Right renal cortex interstitium (tissue), 3 donors: ENCODE measurements around the gene SLC7A5. TPM values are rescaled to one million over a fixed set of nuclear protein-coding genes. Genes with fewer than 3 reads are reported as not detected.
"Not testable (repeated sequence)": the region's sequence is repeated elsewhere in the genome, so short reads cannot be mapped to it uniquely, and the experiment has no call there.

Experiments
- DNase-seq, 3 donors: peaks; one replicate each; pipeline ENCODE4 v3.0.0-alpha.2; 2013; ENCODE audit warnings: low read depth in 3 of 3, low spot score in 2 of 3
- polyA plus RNA-seq, 3 donors: library from polyadenylated mRNA; unstranded; fragments of 120-200 nt; gene quantifications; one replicate each; pipeline ENCODE4 v1.2.1, GENCODE V29; 2013; ENCODE audit not compliant: insufficient read length in 3 of 3

SLC7A5 gene
- polyA plus RNA-seq, 3 donors = 2.8 to 4.3 (median 4.1) TPM

- DNase-seq = not testable (repeated sequence)
Measured at GRCh38 chr16:87889762-87890161, 20.5 kb upstream of the SLC7A5 start.

GRCh38 chr16:87888346-87888745 is 19.0 kb upstream of the SLC7A5 start:
- DNase-seq = not testable (repeated sequence)

- DNase-seq = not testable (repeated sequence)
Measured at GRCh38 chr16:87887931-87888330, 18.6 kb upstream of the SLC7A5 start.

GRCh38 chr16:87885371-87885967 is 16.2 kb upstream of the SLC7A5 start:
- DNase-seq = not testable (repeated sequence)

GRCh38 chr16:87882436-87883019 is 13.2 kb upstream of the SLC7A5 start:
- no peak for DNase-seq

GRCh38 chr16:87881324-87882200 is 12.3 kb upstream of the SLC7A5 start:
- no peak for DNase-seq

GRCh38 chr16:87880117-87880696 is 10.9 kb upstream of the SLC7A5 start:
- no peak for DNase-seq

- DNase-seq = not testable (repeated sequence)
Measured at GRCh38 chr16:87879411-87880013, 10.2 kb upstream of the SLC7A5 start.

- no peak for DNase-seq
Measured at GRCh38 chr16:87878704-87879103, 9.4 kb upstream of the SLC7A5 start.

- no peak for DNase-seq
Measured at GRCh38 chr16:87877942-87878507, 8.7 kb upstream of the SLC7A5 start.

- no peak for DNase-seq
Measured at GRCh38 chr16:87874639-87875427, 5.5 kb upstream of the SLC7A5 start.

GRCh38 chr16:87870418-87871291 is 1.3 kb upstream of the SLC7A5 start:
- not testable (repeated sequence) for DNase-seq

GRCh38 chr16:87869879-87870417 is 641 bp upstream of the SLC7A5 start:
- DNase-seq = not testable (repeated sequence)

GRCh38 chr16:87868254-87869029 is 865 bp downstream of the SLC7A5 start:
- not testable (repeated sequence) for DNase-seq

- not testable (repeated sequence) for DNase-seq
Measured at GRCh38 chr16:87865902-87866555, 3.3 kb downstream of the SLC7A5 start.

GRCh38 chr16:87864331-87864989 is 4.8 kb downstream of the SLC7A5 start:
- DNase-seq = no peak

- DNase-seq = not testable (repeated sequence)
Measured at GRCh38 chr16:87863327-87863635, 6.0 kb downstream of the SLC7A5 start.
